NCI-H2196 (cell line): Measurements from ENCODE around the gene FGGY.

Experiments used
- DNase-seq: peaks from one replicate; lab custom pipeline; 2025; ENCODE audit not compliant: unreplicated experiment; lab: John Stamatoyannopoulos, UW

The FGGY gene

DNA sequence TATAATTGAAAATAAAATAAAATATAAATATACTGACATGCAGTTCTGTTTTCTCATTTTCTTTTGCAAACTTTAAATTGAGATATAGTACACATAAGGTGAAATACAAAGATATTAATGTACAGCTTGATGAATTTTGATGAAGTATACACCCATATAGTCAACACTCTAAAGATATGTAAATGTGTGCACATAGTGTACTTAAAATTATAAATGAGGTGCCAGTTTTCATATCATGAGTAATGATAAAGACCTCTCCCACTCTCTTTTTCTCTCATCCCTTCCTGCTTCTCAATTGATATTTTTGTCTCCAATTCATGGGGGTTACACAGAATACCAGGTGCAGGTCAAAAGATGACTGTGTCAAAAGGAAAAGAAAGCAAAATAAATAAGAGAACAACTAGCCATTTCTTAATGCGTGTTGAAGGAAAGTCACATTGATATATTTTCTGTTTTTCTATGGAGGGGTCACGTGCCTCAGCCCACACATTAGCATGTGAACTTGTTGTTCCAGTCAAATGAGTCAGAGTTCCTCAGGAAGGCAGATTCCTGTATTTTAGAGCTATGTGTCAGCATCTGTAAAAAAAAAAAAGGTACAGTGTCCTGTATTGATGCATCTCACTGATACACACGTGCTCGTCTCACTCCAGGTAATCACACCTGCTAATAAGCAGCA lies 453.6 kb downstream of the FGGY start:
- DNase-seq, result no peak

DNA sequence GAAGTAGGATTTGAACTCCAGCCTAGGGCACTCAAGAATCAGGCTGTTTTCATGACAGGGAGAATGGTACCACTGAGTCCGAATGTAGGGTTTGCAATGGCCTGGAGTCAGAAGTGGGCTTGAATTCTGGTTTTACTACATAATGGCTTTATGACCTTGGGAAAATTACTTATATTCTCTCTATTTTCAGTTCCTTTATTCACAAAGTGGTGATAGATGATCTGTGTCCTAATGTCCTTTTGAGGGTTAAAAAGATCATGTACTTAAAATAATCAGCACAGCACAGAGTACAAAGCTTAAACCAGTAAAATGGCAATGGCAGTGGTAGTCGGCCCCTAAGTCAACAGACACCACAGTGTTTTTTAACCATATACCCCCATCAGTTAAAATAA lies 454.1 kb downstream of the FGGY start:
- DNase-seq, result no peak

DNA sequence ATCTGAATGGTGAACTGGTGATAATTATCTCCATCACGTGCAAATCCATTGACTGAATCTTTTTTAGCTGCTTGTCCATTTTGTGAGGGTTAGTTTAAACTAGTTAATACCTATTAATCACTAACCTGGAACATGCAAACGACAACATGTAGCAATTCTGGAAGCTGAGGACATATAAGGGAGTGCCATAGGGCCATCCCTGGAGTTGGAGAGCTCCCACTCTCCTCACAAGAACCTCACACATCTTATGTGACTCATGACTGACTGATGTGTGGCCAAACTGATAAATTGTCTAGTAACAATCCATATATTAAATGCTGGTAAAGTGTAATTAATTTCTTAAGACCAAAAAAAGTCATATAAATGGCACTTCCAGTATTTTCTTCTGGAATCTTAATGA lies 454.9 kb downstream of the FGGY start:
- DNase-seq, result no peak

DNA sequence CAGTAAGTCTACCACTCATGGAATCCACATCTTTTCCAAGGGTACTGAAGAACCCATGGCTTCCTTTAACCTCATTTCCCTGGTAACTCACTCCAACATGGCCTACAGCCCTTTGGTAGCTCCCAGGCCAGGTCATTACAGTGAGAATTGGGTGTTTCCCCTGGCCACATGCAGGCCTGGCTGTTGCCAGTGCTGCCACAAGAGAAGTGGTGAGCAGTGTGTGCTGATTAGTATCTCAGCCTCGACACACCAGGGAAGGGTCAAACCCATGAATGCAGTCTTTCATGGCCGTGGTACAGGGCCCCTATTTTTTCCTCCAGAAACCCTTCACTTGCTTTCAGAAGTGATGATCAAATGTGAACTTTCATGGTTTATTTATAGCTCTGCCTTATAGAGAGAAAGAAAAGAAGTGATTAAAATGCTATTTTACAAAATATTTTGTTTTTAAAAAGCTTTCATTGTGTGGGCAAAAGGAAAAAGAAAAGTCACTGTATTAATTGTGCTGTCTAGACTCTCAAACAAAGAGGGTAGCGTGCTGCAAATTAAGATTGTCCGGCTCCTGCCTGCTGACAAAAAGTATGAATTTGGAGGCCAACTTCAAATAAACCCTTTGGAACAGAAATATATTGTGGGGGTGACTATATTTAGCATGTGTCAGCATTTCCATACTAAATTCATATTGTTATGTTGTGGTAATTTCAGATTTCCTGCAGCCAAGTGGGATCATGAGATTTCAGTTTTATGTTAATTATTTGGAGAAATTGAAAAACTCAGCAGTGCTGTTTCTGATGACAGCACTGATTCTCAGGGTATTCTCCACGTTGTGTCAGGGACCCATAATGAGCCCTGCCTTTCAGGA lies 455.9 kb downstream of the FGGY start:
- no peak for DNase-seq

DNA sequence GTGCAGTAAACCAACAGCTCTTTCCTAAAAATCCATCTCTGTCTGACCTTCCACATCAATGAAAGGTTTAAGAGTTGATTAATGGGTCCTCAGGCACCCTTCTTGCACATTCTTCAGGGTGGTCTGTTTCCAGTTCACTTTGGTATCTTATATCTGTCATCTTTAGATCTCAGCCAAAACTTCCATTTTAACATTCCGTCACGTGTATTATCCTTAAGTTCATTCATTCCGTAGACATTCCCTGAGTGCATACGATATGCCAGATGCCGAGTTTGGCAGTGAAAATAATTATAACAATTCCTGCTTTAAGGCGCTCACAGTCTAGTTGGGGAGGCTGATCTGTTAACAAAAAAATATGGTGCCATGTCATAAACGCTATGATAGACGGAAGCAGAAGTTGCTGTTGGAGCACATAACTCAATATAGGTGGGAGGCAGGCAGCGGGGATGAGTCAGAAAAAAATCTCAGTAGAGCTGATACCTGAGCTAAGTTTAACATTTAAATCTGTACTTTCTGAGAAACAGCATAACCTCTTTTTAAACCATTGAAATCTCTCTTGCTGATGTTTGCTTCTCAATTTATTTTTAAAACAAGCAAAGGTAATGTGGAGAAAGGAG lies 458.3 kb downstream of the FGGY start:
- DNase-seq, result no peak

DNA sequence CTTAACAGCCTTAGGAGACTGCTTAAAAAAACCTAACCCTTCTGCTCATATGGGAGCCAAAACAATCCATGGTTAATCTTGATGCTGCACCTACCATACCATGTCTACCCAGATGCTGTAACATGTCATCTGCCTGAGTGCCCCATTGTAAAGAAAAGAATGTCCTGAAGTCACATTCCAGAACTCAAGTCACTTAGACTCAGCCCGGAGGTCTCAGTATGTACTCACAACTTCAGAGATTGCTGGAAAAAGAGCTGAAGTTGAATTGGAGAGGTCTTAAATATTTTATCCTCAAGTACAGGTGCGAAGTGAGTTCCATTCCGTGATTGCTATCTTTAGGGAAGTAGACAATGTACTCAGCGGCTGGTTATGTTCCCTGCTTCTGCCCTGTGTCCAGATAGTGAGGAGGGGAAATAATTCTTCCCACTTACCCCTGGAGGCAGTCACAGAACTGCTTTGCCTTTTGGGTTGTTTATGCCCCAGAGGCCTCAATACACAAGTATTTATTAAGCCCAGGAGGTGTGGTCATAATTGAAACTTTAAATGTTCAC lies 460.4 kb downstream of the FGGY start:
- DNase-seq, result no peak

DNA sequence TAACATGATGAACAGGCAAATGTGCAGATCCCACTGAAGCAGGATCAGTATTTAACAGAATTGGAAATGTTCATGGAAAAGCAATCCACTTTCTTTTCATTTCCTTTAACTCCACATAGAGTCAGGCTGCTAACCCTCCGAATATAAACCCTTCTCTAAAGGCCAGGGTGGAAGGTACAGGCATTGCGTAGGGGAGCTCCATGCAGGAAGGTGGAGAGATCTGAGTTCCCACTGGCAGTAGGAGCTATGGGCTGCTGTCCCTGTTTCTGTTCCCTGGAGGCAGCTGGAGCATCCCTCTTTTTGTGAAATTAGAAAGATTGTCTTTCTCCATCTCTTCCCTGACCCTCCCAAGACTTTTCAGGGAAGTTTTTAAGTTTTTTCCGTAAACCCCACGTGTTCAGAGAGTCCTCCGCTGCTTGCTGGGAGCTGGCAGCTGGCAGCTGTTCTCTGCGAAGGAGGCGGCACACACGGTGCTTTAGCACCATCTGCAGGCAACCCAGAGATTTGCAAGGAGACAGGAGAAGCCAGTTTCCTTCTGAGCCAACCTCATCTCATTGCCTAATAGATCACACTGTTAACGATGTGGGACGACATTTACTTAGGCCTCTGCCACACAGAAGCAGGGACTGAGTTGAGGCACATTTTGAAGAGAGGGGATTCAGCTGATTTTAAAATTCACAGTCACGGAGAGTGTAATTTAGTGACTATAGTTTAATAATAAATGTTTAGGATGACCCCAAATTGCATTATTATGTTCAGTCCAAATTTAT lies 462.4 kb downstream of the FGGY start:
- peak; percentile 79 for DNase-seq

DNA sequence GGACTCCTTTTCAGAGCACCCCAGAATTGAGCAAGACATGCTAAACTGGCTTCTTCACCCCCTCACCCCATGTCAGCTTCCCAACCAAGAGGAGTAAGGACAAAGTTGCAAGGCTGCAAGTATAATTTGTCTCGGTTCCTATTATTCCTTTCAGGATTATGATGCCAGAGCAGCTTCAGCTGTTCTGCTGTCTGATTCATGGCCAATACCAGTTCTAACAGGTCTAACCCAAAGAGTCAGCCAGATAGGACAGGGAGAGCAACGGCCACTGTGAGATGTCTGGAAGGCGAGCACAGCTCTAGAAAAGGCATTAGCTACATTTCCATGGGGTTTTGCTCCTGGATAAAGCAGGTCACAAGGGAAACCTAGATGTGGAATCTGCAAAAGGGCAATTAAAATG lies 464.5 kb downstream of the FGGY start:
- DNase-seq, result no peak

DNA sequence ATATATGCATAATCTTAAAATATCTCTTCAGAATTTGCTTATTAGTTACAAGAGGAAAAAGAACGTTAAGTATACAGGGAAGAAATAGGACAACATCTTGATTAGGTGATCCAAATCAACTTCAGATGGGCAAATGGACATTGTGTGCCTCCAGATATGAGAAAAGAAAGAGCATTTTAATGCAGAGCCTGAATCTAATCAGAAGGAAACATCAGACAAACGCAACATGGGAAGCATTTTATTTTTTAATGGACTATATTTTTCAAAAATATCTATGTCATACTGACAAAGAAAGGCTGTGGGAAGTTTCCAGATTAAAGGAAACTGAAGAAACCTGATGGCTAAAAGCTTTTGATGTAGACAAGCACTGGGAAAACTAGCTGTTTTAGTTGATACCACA lies 466.5 kb downstream of the FGGY start:
- no peak for DNase-seq

DNA sequence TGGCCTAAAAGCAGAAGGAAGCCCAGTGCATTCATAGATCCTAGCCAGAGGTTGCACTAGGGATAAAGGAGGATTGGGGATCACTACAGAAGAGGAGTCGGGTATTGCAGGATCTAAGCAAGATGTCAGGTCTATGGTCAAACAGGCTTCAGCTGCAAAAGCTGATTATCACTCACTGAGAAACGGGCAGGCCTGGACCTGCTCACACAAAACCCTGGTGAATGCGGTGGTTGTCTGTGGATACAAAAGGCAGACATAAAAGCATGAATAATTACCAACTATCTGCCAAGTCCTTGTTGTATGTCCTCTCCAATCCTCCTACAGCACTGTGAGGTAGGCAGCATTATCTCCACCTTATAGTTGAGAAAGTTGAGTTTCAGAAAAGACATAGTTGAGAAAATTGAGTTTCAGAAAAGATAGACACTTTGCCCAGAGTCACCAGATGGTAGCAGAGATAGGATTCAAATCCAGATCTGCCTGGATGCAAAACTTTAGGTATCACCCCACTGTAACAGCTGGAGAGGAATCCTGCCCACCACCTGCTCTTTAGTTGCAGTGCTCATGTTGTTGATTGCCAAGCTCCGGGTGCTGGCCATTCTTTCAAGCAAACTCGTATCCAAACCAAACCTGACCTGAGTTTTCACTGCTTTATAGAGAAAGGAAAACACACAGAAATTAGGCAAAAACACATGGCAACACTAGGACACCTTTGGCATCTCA lies 468.3 kb downstream of the FGGY start:
- peak; percentile 79 for DNase-seq

DNA sequence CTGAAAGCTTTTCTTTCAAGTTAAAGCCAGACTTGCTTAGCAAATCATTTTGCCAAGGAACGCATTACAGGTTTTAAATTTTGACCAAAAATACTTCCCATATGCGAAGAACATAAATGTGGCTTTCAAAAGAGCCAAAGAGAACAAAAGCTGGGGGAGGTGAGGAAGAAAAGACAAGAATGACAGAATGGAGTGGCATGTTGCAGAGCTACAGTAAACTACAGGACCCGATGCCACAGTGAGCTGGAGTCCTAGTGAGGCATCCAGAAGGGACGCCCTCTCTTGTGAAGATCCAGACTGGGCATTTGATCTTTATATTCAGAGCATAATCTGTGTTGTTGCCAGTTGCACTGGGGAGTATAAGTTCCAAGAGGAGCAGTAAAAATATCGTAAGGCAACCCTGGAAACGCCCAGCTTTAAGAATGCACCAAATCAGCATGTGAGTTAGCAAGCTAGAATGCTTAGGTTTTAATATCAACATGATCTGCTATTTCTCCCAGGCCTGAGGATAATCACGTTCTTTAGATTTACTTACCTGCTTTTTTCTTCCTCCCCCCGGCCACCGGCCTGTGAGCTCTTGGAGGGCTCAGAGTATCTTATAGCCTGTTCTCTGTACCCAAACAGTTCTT lies 469.4 kb downstream of the FGGY start:
- no peak for DNase-seq

DNA sequence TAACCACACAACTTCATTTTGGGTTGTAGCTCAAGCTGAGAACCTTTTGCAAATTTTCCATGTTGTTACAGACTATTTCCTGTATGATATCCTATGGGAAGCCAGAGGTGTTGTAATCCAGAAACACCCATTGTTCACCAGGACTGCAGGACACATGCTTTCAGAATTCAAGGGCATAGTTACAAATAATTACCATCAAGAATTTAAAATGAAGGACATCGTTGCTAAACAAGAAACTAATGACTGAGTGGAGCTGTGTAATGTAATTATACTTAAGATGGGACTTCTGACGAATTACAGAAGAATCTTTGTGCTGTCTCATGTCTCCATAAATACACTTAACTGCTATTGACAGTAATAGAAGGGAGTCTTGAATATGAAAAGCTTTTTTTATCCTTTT lies 470.2 kb downstream of the FGGY start:
- no peak for DNase-seq

DNA sequence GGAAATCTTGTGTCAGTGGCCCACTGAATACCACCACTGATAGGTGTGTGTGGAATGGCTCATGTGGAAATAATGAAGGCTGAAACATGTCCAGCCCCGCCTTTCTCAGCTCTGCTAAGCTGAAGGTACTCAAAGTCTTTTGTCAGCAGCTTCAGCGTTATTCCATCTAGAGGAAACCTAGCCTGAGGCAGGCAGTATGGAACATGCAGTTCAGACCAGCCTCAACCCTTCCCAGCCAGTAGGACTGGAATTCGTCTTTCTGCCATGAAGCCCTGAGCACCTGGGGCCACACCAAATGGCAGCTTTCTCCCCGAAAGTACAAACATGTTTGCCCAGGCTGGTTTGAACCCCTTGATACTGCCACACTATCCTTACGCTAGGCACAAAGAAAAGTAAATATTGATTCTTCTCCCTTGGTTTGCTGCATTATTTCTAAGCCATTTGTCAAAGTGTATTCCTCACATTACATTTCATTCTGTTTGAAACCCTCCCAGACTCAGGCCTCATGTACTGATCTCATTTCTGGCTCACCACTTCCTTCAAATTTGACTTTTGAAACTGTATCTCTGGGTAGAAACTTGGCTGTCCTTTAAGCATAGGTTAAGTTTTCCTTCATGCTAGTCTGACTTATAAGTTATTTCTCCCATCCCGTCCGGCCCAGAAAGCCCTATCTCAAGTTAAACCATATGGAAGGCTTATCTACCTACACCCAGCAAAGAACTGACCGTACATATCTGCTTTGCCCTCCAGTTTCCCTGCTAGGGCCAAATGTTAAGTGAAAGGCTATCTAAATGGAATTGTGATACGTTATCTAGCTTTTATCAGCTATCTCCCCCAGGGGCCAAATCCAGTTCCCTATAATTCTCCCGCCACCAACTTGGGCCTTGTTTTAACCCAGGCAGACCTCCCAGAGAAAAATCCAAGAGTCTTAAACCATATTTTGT lies 472.2 kb downstream of the FGGY start:
- peak; percentile 10 for DNase-seq

DNA sequence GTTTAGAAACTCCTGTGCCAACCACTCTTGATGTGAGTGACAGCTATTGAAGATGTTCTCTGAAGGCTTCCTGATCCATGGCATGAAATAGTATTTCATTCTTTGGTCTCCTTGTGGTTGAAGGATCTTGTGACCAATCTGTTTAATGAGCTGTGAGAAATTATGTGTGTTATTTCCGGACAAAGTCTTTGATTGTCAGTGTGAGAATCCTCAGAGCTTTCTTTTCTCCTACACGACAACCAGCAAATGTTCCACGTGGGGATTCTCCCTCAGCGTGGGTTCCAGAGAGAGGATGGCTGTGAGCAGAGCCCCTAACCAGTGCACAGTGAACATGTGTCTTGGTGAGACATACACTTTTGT lies 472.8 kb downstream of the FGGY start:
- DNase-seq, result no peak

DNA sequence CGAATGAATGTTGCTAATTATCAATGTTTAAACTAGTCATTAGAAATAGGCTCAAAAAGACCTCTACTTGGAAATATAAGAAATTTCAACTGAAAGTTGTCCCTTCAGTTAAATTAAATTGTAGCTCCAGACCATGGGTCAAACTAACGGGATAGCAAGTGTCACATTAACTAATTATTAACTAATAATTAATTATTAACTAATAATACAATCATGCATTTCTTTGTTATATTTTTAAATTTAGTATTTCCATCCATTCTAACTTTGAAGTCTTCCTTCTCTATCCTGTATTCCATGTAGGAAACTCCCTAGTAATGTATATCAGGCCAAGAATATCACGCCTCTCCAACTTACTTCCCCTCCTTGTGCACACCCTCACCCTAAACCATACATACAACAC lies 474.5 kb downstream of the FGGY start:
- no peak for DNase-seq

DNA sequence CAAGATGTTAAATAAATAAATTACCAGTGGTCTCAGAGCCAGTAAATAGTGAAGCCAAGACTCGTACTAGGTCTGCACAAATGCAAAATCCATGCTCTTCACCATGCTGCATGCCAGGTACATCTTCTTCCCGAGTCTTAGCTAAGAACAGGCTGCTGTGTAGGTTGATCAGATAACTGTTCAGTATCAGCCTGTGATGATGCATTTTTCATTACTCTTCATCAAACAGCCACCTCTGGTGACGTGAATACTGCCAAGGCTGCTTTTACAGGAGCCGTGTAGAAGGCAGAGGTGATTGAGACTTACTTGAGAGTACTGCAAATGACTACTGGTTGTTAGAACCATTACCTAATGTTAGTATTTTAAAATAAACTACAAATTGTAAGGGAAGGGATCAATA lies 478.6 kb downstream of the FGGY start:
- no peak for DNase-seq

DNA sequence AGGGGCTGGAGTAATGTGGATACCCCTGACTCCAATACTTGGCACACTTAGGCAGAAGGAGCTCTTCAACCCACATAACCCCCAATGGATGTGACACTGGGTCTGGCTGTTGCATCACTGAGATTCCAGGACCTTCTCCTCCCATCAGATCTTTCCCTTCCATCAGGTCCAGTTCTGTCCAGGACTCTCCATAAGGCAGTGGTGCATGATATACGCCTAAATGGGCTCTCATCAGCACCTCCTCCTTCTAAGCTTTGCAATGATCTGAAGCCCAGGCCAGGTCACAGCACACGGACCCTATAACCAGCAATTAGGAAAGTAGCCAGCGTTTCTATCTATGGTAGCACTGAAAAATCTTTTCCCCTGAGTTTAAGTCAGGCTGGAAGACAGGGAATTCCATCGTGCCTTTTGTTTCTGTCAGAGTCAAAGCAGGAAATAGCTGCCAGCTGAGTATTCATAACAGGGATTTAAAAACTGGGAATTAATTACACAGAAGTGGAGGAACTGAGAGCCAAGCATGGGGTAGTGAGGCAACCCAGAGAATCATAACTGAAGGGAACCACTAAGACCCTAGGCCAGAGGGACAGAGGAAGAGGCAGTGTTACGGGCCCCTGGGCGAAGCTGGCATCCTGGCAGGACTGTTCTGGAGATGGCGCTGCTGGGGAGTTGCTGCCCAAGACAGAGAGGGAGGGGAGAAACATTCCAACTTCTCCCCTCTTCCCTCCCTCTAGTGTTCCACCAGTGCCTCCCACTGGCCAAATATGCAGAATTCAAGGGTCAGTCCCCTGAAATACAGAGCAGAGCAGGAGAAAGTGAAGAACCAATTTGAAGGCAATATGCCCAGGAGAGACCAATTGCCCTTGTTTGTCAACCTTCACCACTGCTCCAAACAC lies 480.3 kb downstream of the FGGY start:
- no peak for DNase-seq

DNA sequence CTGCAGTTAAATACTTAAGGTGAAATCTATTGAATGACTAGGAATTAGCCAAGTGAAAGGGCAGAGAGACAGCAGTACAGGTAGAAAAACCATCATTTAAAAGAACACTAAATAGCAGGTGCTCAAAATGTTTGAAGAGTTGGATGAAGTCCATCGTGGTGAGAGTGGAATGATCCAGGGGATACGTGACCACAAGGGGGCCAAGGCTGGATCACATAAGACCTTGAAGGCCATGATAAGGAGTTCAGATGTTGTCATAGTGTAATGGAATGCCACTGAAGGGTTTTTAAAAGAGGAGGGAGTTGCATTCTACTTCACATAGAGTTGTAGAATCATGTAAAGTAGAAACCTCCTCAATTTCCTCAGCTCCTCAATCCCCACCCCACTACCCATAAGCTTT lies 483.1 kb downstream of the FGGY start:
- no peak for DNase-seq
